SK-N-SH treated with all-trans-retinoic acid at 6 μM for 48 hours (cell line): Measurements from ENCODE around the gene MARK3.

ENCODE experiments used
- ATAC-seq: fragments of 200-7000 bp; cut with Tn5 transposase; 3 replicates; pipeline ENCODE4 v1.9.1; 2020; ENCODE audit warnings: mild to moderate bottlenecking, moderate library complexity
- ARNTL ChIP-seq: fragments of 450-650 bp; formaldehyde crosslinking; IDR thresholded peaks from 2 replicates; pipeline ENCODE4 v1.5.0; 2020; ENCODE audit warnings: low read depth, mild to moderate bottlenecking, moderate library complexity, borderline replicate concordance
- CSDC2 ChIP-seq: fragments of 250-450 bp; sonication (Bioruptor Pico); IDR thresholded peaks from 2 replicates; pipeline ENCODE4 v1.5.0; 2020; ENCODE audit warnings: mild to moderate bottlenecking, moderate library complexity
- ESRRG ChIP-seq: fragments of 250-450 bp; sonication (Bioruptor Pico); IDR thresholded peaks from 2 replicates; pipeline ENCODE4 v1.6.1; 2021; ENCODE audit warnings: mild to moderate bottlenecking
- GLIS3 ChIP-seq: fragments of 250-450 bp; sonication (Bioruptor Pico); IDR thresholded peaks from 2 replicates; pipeline ENCODE4 v1.5.0; 2020; ENCODE audit warnings: mild to moderate bottlenecking, moderate library complexity
- ISL1 ChIP-seq: fragments of 250-450 bp; sonication (Bioruptor Pico); IDR thresholded peaks from 2 replicates; pipeline ENCODE4 v2.1.2; 2022; ENCODE audit warnings: mild to moderate bottlenecking, moderate library complexity
- OSR1 ChIP-seq: fragments of 250-450 bp; sonication (Bioruptor Pico); IDR thresholded peaks from 2 replicates; pipeline ENCODE4 v1.8.0; 2022; ENCODE audit warnings: moderate library complexity, mild to moderate bottlenecking, inconsistent platforms
- PPARA ChIP-seq: fragments of 250-450 bp; sonication (Bioruptor Pico); IDR thresholded peaks from 2 replicates; pipeline ENCODE4 v1.5.0; 2020; ENCODE audit warnings: mild to moderate bottlenecking, borderline replicate concordance
- RARB ChIP-seq: fragments of 250-450 bp; sonication (Bioruptor Pico); IDR thresholded peaks from 2 replicates; pipeline ENCODE4 v1.8.0; 2021; ENCODE audit warnings: mild to moderate bottlenecking, moderate library complexity
- SNAI2 ChIP-seq: fragments of 250-450 bp; sonication (Bioruptor Pico); IDR thresholded peaks from 2 replicates; pipeline ENCODE4 v1.5.0; 2020; ENCODE audit warnings: mild to moderate bottlenecking, moderate library complexity
- TCF4 ChIP-seq: fragments of 250-450 bp; sonication (Bioruptor Pico); IDR thresholded peaks from 2 replicates; pipeline ENCODE4 v1.8.0; 2021; ENCODE audit warnings: mild to moderate bottlenecking, moderate library complexity, borderline replicate concordance
- TOX ChIP-seq: fragments of 250-450 bp; sonication (Bioruptor Pico); IDR thresholded peaks from 2 replicates; pipeline ENCODE4 v1.8.0; 2021; ENCODE audit warnings: mild to moderate bottlenecking, moderate library complexity, borderline replicate concordance
- ZC3H10 ChIP-seq: fragments of 250-450 bp; sonication (Bioruptor Pico); IDR thresholded peaks from 2 replicates; pipeline ENCODE4 v1.5.1; 2021; ENCODE audit warnings: mild to moderate bottlenecking, moderate library complexity
- ZFP3 ChIP-seq: fragments of 250-450 bp; sonication (Bioruptor Pico); IDR thresholded peaks from 2 replicates; pipeline ENCODE4 v1.5.0; 2020; ENCODE audit warnings: mild to moderate bottlenecking, moderate library complexity
- ZFP30 ChIP-seq: fragments of 450-650 bp; formaldehyde crosslinking; IDR thresholded peaks from 2 replicates; pipeline ENCODE4 v1.5.0; 2022; ENCODE audit warnings: mild to moderate bottlenecking, moderate library complexity
- ZNF70 ChIP-seq: fragments of 450-650 bp; formaldehyde crosslinking; IDR thresholded peaks from 2 replicates; pipeline ENCODE4 v1.5.0; 2020; ENCODE audit warnings: mild to moderate bottlenecking, moderate library complexity
- TF ChIP-seq, protein P1 (sequence below): fragments of 250-450 bp; sonication (Bioruptor Pico); IDR thresholded peaks from 2 replicates; pipeline ENCODE4 v1.5.1; 2021; ENCODE audit warnings: mild to moderate bottlenecking, moderate library complexity
- TF ChIP-seq, protein P2 (sequence below): fragments of 250-450 bp; sonication (Bioruptor Pico); IDR thresholded peaks from 2 replicates; pipeline ENCODE4 v1.5.0; 2020; ENCODE audit warnings: mild to moderate bottlenecking, moderate library complexity
- TF ChIP-seq, protein P3 (sequence below): fragments of 250-450 bp; sonication (Bioruptor Pico); IDR thresholded peaks from 2 replicates; pipeline ENCODE4 v1.8.0; 2020; ENCODE audit warnings: mild to moderate bottlenecking, moderate library complexity, borderline replicate concordance
- TF ChIP-seq, protein P4 (sequence below): fragments of 250-450 bp; sonication (Bioruptor Pico); IDR thresholded peaks from 2 replicates; pipeline ENCODE4 v1.5.1; 2020; ENCODE audit warnings: low read depth, mild to moderate bottlenecking, moderate library complexity

Gene MARK3

DNA sequence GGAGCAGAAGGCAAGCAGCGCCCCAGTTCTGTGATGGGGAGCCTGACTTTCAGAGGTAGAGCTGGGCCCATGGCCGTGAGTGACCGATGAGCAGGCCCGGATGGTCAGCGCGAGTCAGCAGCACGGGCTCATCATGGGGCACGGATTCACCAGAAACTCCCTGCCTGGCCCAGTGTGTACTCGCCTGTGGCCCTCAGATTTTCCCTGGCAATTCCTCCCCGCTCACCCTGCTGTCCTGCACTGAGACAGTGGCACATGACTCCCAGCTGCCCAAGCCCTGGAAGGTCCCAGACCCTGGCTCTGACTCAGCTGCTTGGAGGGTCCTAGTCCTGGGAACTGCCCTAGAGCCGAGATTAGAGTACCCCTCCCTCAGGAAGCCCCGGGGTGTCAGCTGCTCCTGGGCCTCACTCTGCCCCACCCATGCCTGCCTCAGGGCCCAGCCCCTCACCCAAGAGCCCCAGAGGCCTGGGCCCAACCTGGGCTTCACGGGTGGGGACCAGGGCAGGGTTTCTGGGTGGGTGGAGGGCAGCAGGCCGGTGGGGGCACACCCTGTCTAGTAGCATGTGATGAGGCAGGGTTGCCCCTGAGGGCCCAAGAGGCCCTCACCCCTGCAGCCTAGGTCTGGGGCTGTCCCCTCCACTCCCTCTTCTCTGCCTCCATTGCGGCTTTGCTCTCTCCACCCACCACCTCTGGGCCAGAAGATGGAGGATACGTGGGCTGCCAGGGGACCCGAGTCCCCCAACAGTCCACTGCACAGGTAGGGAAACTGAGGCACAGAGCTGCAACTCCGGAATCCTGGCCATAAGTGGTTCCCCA lies 152.2 kb downstream of the MARK3 start:
- ATAC-seq: no peak; the same call in 2 of the 3 replicates
- TF ChIP-seq TCF4 (CRISPR knock-in tag): no peak
- no peak for TF ChIP-seq SNAI2
- no peak for TF ChIP-seq OSR1 (CRISPR knock-in tag)
- no peak for TF ChIP-seq ESRRG (CRISPR knock-in tag)
- no peak for TF ChIP-seq ISL1 (CRISPR knock-in tag)
- TF ChIP-seq ZFP30 (CRISPR knock-in tag): no peak
- TF ChIP-seq, protein P1, sequence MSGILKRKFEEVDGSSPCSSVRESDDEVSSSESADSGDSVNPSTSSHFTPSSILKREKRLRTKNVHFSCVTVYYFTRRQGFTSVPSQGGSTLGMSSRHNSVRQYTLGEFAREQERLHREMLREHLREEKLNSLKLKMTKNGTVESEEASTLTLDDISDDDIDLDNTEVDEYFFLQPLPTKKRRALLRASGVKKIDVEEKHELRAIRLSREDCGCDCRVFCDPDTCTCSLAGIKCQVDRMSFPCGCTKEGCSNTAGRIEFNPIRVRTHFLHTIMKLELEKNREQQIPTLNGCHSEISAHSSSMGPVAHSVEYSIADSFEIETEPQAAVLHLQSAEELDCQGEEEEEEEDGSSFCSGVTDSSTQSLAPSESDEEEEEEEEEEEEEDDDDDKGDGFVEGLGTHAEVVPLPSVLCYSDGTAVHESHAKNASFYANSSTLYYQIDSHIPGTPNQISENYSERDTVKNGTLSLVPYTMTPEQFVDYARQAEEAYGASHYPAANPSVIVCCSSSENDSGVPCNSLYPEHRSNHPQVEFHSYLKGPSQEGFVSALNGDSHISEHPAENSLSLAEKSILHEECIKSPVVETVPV (CRISPR knock-in tag): no peak
- TF ChIP-seq PPARA (CRISPR knock-in tag): no peak
- TF ChIP-seq, protein P2, sequence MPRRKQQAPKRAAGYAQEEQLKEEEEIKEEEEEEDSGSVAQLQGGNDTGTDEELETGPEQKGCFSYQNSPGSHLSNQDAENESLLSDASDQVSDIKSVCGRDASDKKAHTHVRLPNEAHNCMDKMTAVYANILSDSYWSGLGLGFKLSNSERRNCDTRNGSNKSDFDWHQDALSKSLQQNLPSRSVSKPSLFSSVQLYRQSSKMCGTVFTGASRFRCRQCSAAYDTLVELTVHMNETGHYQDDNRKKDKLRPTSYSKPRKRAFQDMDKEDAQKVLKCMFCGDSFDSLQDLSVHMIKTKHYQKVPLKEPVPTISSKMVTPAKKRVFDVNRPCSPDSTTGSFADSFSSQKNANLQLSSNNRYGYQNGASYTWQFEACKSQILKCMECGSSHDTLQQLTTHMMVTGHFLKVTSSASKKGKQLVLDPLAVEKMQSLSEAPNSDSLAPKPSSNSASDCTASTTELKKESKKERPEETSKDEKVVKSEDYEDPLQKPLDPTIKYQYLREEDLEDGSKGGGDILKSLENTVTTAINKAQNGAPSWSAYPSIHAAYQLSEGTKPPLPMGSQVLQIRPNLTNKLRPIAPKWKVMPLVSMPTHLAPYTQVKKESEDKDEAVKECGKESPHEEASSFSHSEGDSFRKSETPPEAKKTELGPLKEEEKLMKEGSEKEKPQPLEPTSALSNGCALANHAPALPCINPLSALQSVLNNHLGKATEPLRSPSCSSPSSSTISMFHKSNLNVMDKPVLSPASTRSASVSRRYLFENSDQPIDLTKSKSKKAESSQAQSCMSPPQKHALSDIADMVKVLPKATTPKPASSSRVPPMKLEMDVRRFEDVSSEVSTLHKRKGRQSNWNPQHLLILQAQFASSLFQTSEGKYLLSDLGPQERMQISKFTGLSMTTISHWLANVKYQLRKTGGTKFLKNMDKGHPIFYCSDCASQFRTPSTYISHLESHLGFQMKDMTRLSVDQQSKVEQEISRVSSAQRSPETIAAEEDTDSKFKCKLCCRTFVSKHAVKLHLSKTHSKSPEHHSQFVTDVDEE (CRISPR knock-in tag): no peak
- TF ChIP-seq ZFP3 (CRISPR knock-in tag): no peak

DNA sequence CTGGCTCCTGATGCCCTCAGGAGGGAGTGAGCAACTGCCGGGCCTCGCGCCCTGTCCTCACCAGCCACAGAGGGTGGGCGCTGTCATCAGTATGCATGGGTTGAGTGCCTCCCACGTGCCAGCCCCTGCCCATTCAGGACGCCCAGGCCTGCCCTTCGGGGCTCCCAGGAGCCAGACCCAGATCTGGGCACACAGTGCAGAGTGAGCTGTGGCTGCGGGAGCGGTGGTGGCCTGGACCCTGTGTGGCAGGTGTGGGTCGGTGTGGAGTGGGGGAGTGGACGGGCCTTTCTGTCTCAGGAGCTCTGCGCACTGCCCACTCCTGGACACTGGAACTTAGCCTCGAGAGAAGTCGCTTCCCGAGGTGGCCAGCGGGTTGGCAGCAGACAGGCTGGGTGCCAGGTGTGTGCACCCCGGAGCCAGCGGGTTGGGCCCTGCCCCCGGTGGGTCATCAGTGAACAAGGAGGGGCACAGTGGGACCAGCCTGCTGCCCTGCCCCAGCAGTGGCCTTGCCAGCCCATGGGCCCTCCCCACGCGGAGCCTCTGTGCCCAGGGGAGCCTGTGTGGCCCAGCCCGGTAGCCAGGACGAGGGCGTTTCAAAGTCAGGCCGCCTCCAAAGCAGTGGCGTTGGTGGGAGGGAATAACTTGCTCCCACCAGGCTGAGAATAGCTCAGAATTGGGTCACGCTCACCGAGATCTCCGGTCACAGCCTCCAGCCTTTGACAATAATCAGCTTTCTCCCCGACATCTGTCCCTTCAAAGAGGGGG lies 153.3 kb downstream of the MARK3 start:
- ATAC-seq: peak; percentile 1; the same call in 2 of the 3 replicates

More for the DNA sequence above, 153.3 kb downstream of the MARK3 start:
- TF ChIP-seq, protein P3, sequence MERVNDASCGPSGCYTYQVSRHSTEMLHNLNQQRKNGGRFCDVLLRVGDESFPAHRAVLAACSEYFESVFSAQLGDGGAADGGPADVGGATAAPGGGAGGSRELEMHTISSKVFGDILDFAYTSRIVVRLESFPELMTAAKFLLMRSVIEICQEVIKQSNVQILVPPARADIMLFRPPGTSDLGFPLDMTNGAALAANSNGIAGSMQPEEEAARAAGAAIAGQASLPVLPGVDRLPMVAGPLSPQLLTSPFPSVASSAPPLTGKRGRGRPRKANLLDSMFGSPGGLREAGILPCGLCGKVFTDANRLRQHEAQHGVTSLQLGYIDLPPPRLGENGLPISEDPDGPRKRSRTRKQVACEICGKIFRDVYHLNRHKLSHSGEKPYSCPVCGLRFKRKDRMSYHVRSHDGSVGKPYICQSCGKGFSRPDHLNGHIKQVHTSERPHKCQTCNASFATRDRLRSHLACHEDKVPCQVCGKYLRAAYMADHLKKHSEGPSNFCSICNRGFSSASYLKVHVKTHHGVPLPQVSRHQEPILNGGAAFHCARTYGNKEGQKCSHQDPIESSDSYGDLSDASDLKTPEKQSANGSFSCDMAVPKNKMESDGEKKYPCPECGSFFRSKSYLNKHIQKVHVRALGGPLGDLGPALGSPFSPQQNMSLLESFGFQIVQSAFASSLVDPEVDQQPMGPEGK (CRISPR knock-in tag): no peak
- TF ChIP-seq OSR1 (CRISPR knock-in tag) (no peak), RARB (CRISPR knock-in tag) (no peak), SNAI2 (no peak), ESRRG (CRISPR knock-in tag) (no peak), TOX (CRISPR knock-in tag) (no peak), ZNF70 (CRISPR knock-in tag) (no peak), GLIS3 (CRISPR knock-in tag) (no peak), CSDC2 (CRISPR knock-in tag) (no peak), ARNTL (CRISPR knock-in tag) (no peak), ZC3H10 (CRISPR knock-in tag) (no peak), PPARA (CRISPR knock-in tag) (no peak), ZFP3 (CRISPR knock-in tag) (no peak), ISL1 (CRISPR knock-in tag) (no peak)
- TF ChIP-seq, protein P1 (CRISPR knock-in tag): no peak
- TF ChIP-seq, protein P4, sequence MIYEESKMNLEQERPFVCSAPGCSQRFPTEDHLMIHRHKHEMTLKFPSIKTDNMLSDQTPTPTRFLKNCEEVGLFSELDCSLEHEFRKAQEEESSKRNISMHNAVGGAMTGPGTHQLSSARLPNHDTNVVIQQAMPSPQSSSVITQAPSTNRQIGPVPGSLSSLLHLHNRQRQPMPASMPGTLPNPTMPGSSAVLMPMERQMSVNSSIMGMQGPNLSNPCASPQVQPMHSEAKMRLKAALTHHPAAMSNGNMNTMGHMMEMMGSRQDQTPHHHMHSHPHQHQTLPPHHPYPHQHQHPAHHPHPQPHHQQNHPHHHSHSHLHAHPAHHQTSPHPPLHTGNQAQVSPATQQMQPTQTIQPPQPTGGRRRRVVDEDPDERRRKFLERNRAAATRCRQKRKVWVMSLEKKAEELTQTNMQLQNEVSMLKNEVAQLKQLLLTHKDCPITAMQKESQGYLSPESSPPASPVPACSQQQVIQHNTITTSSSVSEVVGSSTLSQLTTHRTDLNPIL: no peak
- TF ChIP-seq, protein P2 (CRISPR knock-in tag): no peak
